ENCODE results near the gene ZNF343. TPM values are rescaled to one million over a fixed set of nuclear protein-coding genes. Genes with fewer than 3 reads are reported as not detected.

ZNF343 gene
- total and polyA plus RNA-seq, 2 donors (not counting 3 experiments of a cell fraction or from before 2014, with no cell fraction given): 4.7 to 7.9 TPM

DNA sequence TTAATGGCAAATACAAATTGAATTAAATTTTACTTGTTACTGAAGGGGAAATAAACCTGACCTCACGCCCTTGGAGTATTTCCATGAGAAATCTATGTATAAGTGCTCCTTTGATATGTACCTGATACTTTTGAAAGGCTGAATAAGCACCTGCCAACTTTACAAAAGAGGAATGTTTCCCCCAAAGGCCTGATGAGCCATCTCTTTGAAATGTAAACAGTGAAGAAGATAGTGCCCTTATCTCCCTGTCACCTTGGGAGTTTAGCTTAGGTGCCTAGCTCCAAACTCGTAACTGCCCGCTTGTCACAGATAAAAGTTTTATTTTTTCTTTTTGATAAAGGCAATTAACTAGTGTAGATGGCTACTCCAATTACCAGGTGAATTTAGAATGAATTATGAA lies 1.1 kb upstream of the ZNF343 start:
- H3K9me1 ChIP-seq (replicated peaks; ENCODE audit: control insufficient read depth, extremely low read depth, insufficient read depth, low read length): no peaks in the 10 kb centered on the region
- POLR2A ChIA-PET: no interaction called here

More for the DNA sequence above, 1.1 kb upstream of the ZNF343 start:
- H3K9me3 ChIP-seq (replicated peaks; ENCODE audit: control insufficient read depth, insufficient read depth, low read length): no peaks in the 10 kb centered on the region
- H3K79me2 ChIP-seq (ENCODE audit: control insufficient read depth, insufficient read depth, low read length): peaks cover 11% of the 10 kb centered on the region
- H3K9ac ChIP-seq (replicated peaks; ENCODE audit: extremely low read depth, insufficient read depth, low read length): no peak overlapping the region
- no peak overlapping the region for H2AFZ ChIP-seq (ENCODE audit: low read depth, low read length)
- CTCF ChIA-PET: interaction anchor here (9.2 kb wide), 1 partner anchor 12 kb away, joined by 99 read pairs; no protein-coding TSS in a partner anchor
- no peaks in the 10 kb centered on the region for H3K36me3 ChIP-seq (ENCODE audit: control insufficient read depth in 2 of 2, extremely low read depth in 1 of 2, insufficient read depth in 2 of 2, low read length in 2 of 2)
- H3K4me1 ChIP-seq (ENCODE audit: control insufficient read depth, extremely low read depth, insufficient read depth, low read length): peaks cover 10% of the 10 kb centered on the region
- H3K4me2 ChIP-seq (ENCODE audit: insufficient read depth, low read length): no peak overlapping the region
- no peaks in the 10 kb centered on the region for H3K27me3 ChIP-seq (ENCODE audit: control insufficient read depth in 2 of 2, insufficient read depth in 2 of 2, low read length in 2 of 2)
- intact Hi-C loops (cut with micrococcal nuclease): loop anchor here (1.0 to 5.0 kb wide), 2 partner anchors 15 to 143 kb away; partner anchors contain the start of gene NOP56
- no TSS peak for BruUV-seq (replicated peaks)
- no peak overlapping the region for H3K27ac ChIP-seq (ENCODE audit: insufficient read depth, low read depth, low read length)
- no peak overlapping the region for H3K4me3 ChIP-seq (replicated peaks in 1 of 3; ENCODE audit: insufficient read depth in 1 of 3, low read depth in 1 of 3, low read length in 3 of 3)
- no peak for FAIRE-seq
- no peaks in the 10 kb centered on the region for H4K20me1 ChIP-seq (replicated peaks; ENCODE audit: control insufficient read depth, extremely low read depth, insufficient read depth, low read length)
- dilution Hi-C loops (cut with MboI; ENCODE audit: extremely low pct_ligation_motif_present, low sequenced_read_pairs): no loop called here
- no peak for DNase-seq (ENCODE audit: low read depth, low spot score)
- TF ChIP-seq POLR2AphosphoS5 (IDR thresholded peaks at IDR 0.05; ENCODE audit: insufficient read depth, low read depth, low read length) (no peak), JUN (IDR thresholded peaks at IDR 0.05; ENCODE audit: borderline replicate concordance, insufficient read depth, insufficient read length, low read depth) (no peak), MYC (IDR thresholded peaks at IDR 0.05; ENCODE audit: low read depth, low read length) (no peak), EZH2 (IDR thresholded peaks at IDR 0.05; ENCODE audit: borderline replicate concordance, low read depth, low read length, severe bottlenecking) (no peak), GATA2 (IDR thresholded peaks at IDR 0.05; ENCODE audit: insufficient read depth, insufficient read length, low read depth, low read length) (no peak), POLR2A (IDR thresholded peaks at IDR 0.05; ENCODE audit: low read depth, low read length) (no peak), FOS (IDR thresholded peaks at IDR 0.05; ENCODE audit: borderline replicate concordance, insufficient read depth, low read length) (no peak)
- TF ChIP-seq, protein P1, sequence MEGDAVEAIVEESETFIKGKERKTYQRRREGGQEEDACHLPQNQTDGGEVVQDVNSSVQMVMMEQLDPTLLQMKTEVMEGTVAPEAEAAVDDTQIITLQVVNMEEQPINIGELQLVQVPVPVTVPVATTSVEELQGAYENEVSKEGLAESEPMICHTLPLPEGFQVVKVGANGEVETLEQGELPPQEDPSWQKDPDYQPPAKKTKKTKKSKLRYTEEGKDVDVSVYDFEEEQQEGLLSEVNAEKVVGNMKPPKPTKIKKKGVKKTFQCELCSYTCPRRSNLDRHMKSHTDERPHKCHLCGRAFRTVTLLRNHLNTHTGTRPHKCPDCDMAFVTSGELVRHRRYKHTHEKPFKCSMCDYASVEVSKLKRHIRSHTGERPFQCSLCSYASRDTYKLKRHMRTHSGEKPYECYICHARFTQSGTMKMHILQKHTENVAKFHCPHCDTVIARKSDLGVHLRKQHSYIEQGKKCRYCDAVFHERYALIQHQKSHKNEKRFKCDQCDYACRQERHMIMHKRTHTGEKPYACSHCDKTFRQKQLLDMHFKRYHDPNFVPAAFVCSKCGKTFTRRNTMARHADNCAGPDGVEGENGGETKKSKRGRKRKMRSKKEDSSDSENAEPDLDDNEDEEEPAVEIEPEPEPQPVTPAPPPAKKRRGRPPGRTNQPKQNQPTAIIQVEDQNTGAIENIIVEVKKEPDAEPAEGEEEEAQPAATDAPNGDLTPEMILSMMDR (IDR thresholded peaks at IDR 0.05; ENCODE audit: extremely low read depth in 1 of 2, insufficient read depth in 1 of 2, low read depth in 1 of 2, low read length in 2 of 2): no peak
- TF ChIP-seq, protein P2, sequence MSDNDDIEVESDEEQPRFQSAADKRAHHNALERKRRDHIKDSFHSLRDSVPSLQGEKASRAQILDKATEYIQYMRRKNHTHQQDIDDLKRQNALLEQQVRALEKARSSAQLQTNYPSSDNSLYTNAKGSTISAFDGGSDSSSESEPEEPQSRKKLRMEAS (IDR thresholded peaks at IDR 0.05; ENCODE audit: insufficient read depth, insufficient read length): no peak
